Hematopoietic multipotent progenitor cell treated with erythropoietin and hydrocortisone succinate and interleukin-3 and kit ligand, for 6 days (in vitro differentiated cells): ENCODE measurements around the gene GALR1.
"Not testable (repeated sequence)": the region's sequence is repeated elsewhere in the genome, so short reads cannot be mapped to it uniquely, and the experiment has no call there.

Source experiments
- DNase-seq: peaks from one replicate; pipeline ENCODE4 v3.0.0-alpha.2; 2015

The GALR1 gene

GRCh38 chr18:77250926-77251729, 1.5 kb downstream of the GALR1 start:
- no peak for DNase-seq

GRCh38 chr18:77251730-77252050, 2.0 kb downstream of the GALR1 start:
- DNase-seq: no peak

GRCh38 chr18:77254711-77255405, 5.2 kb downstream of the GALR1 start:
- DNase-seq: no peak

- no peak for DNase-seq
Observed at GRCh38 chr18:77255426-77256105, 5.9 kb downstream of the GALR1 start.

- no peak for DNase-seq
Observed at GRCh38 chr18:77262643-77263465, 13.2 kb downstream of the GALR1 start.

GRCh38 chr18:77263466-77263763, 13.8 kb downstream of the GALR1 start:
- DNase-seq: no peak

- no peak for DNase-seq
Observed at GRCh38 chr18:77267969-77268368, 18.3 kb downstream of the GALR1 start.

- no peak for DNase-seq
Observed at GRCh38 chr18:77268456-77268855, 18.8 kb downstream of the GALR1 start.

- no peak for DNase-seq
Observed at GRCh38 chr18:77271576-77272481, 22.2 kb downstream of the GALR1 start.

GRCh38 chr18:77290841-77291240, 41.2 kb downstream of the GALR1 start:
- DNase-seq: not testable (repeated sequence)

GRCh38 chr18:77298172-77298571, 48.5 kb downstream of the GALR1 start:
- no peak for DNase-seq

GRCh38 chr18:77299706-77300105, 50.1 kb downstream of the GALR1 start:
- no peak for DNase-seq

- no peak for DNase-seq
Observed at GRCh38 chr18:77300579-77300978, 50.9 kb downstream of the GALR1 start.

- no peak for DNase-seq
Observed at GRCh38 chr18:77304268-77304667, 54.6 kb downstream of the GALR1 start.

GRCh38 chr18:77305676-77306075, 56.0 kb downstream of the GALR1 start:
- DNase-seq: no peak

GRCh38 chr18:77308216-77308615, 58.6 kb downstream of the GALR1 start:
- no peak for DNase-seq

GRCh38 chr18:77314511-77314910, 64.9 kb downstream of the GALR1 start:
- no peak for DNase-seq

GRCh38 chr18:77314952-77315351, 65.3 kb downstream of the GALR1 start:
- no peak for DNase-seq

GRCh38 chr18:77316008-77316407, 66.4 kb downstream of the GALR1 start:
- no peak for DNase-seq

- no peak for DNase-seq
Observed at GRCh38 chr18:77316641-77317040, 67.0 kb downstream of the GALR1 start.

GRCh38 chr18:77320971-77321559, 71.4 kb downstream of the GALR1 start:
- DNase-seq: no peak
